ENCODE measurements around the gene HRAS. TPM values are rescaled to one million over a fixed set of nuclear protein-coding genes. Genes with fewer than 3 reads are reported as not detected.
A peak's percentile ranks its signal among the peaks of the same experiment; 100 is the strongest.

Gene HRAS
- total RNA-seq, 1 donor from 2014 or later: 68.3 TPM

GRCh38 chr11:506238-506994 is 29.0 kb downstream of the HRAS start:
- H3K27me3 Mint-ChIP-seq (ENCODE audit: unreplicated experiment): no peaks in the 10 kb centered on the region

GRCh38 chr11:504994-505344 is 30.4 kb downstream of the HRAS start:
- Mint-ChIP-seq H3K4me1 (ENCODE audit: unreplicated experiment) (peaks cover 25% of the 10 kb centered on the region), H3K27ac (ENCODE audit: unreplicated experiment) (peak overlapping the region; percentile 44), H3K27me3 (ENCODE audit: unreplicated experiment) (no peaks in the 10 kb centered on the region)

More at GRCh38 chr11:506238-506994, 29.0 kb downstream of the HRAS start:
- Mint-ChIP-seq H3K27ac (ENCODE audit: unreplicated experiment) (peak overlapping the region; percentile 99), H3K9me3 (ENCODE audit: unreplicated experiment) (no peaks in the 10 kb centered on the region), H3K4me1 (ENCODE audit: unreplicated experiment) (peaks cover 25% of the 10 kb centered on the region), H3K36me3 (ENCODE audit: unreplicated experiment) (peaks cover 10% of the 10 kb centered on the region), H3K4me3 (ENCODE audit: unreplicated experiment) (peak overlapping the region; percentile 97)
- TF ChIP-seq CTCF (IDR thresholded peaks at IDR 0.05): peak; percentile 14
- peak; percentile 99 for DNase-seq (ENCODE audit: extremely low spot score, unreplicated experiment)

GRCh38 chr11:504053-504993 is 31.1 kb downstream of the HRAS start:
- peaks cover 25% of the 10 kb centered on the region for H3K4me1 Mint-ChIP-seq (ENCODE audit: unreplicated experiment)
- no peaks in the 10 kb centered on the region for H3K27me3 Mint-ChIP-seq (ENCODE audit: unreplicated experiment)
- H3K27ac Mint-ChIP-seq (ENCODE audit: unreplicated experiment): peak overlapping the region; percentile 44
- TF ChIP-seq CTCF (IDR thresholded peaks at IDR 0.05): no peak
- H3K4me3 Mint-ChIP-seq (ENCODE audit: unreplicated experiment): no peak overlapping the region
- H3K9me3 Mint-ChIP-seq (ENCODE audit: unreplicated experiment): no peaks in the 10 kb centered on the region
- DNase-seq (ENCODE audit: extremely low spot score, unreplicated experiment): no peak
- H3K36me3 Mint-ChIP-seq (ENCODE audit: unreplicated experiment): peaks cover 11% of the 10 kb centered on the region

More at GRCh38 chr11:504994-505344, 30.4 kb downstream of the HRAS start:
- Mint-ChIP-seq H3K9me3 (ENCODE audit: unreplicated experiment) (no peaks in the 10 kb centered on the region), H3K4me3 (ENCODE audit: unreplicated experiment) (peak overlapping the region; percentile 97), H3K36me3 (ENCODE audit: unreplicated experiment) (peaks cover 13% of the 10 kb centered on the region)
- TF ChIP-seq CTCF (IDR thresholded peaks at IDR 0.05): no peak
- DNase-seq (ENCODE audit: extremely low spot score, unreplicated experiment): no peak

- Mint-ChIP-seq H3K27ac (ENCODE audit: unreplicated experiment) (peak overlapping the region; percentile 63), H3K27me3 (ENCODE audit: unreplicated experiment) (no peaks in the 10 kb centered on the region), H3K9me3 (ENCODE audit: unreplicated experiment) (no peaks in the 10 kb centered on the region), H3K4me3 (ENCODE audit: unreplicated experiment) (no peak overlapping the region), H3K36me3 (ENCODE audit: unreplicated experiment) (peaks cover 13% of the 10 kb centered on the region), H3K4me1 (ENCODE audit: unreplicated experiment) (peaks cover 25% of the 10 kb centered on the region)
- DNase-seq (ENCODE audit: extremely low spot score, unreplicated experiment): no peak
- TF ChIP-seq CTCF (IDR thresholded peaks at IDR 0.05): no peak
Measured at GRCh38 chr11:503179-503981, 32.0 kb downstream of the HRAS start.
